22Rv1 (cell line): ENCODE results near the gene STON2.
A peak's percentile ranks its signal among the peaks of the same experiment; 100 is the strongest.

Experiments
- H3K27ac ChIP-seq: fragments of 450-650 bp; 2 replicates; pipeline ENCODE4 v1.5.1; 2017
- ZFX ChIP-seq: fragments of 450-650 bp; IDR thresholded peaks from 2 replicates; pipeline ENCODE4 v1.6.1; 2017; ENCODE audit warnings: antibody characterized with exemption, borderline replicate concordance
- TF ChIP-seq, protein P1 (sequence below): fragments of 450-650 bp; IDR thresholded peaks from 2 replicates; pipeline ENCODE4 v1.5.1; 2017; ENCODE audit warnings: mild to moderate bottlenecking

The STON2 gene

GRCh38 chr14:81330619-81331122 is 69.5 kb downstream of the STON2 start:
- TF ChIP-seq, protein P1, sequence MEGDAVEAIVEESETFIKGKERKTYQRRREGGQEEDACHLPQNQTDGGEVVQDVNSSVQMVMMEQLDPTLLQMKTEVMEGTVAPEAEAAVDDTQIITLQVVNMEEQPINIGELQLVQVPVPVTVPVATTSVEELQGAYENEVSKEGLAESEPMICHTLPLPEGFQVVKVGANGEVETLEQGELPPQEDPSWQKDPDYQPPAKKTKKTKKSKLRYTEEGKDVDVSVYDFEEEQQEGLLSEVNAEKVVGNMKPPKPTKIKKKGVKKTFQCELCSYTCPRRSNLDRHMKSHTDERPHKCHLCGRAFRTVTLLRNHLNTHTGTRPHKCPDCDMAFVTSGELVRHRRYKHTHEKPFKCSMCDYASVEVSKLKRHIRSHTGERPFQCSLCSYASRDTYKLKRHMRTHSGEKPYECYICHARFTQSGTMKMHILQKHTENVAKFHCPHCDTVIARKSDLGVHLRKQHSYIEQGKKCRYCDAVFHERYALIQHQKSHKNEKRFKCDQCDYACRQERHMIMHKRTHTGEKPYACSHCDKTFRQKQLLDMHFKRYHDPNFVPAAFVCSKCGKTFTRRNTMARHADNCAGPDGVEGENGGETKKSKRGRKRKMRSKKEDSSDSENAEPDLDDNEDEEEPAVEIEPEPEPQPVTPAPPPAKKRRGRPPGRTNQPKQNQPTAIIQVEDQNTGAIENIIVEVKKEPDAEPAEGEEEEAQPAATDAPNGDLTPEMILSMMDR = no peak
- TF ChIP-seq ZFX = no peak
- no peak overlapping the region for H3K27ac ChIP-seq

DNA sequence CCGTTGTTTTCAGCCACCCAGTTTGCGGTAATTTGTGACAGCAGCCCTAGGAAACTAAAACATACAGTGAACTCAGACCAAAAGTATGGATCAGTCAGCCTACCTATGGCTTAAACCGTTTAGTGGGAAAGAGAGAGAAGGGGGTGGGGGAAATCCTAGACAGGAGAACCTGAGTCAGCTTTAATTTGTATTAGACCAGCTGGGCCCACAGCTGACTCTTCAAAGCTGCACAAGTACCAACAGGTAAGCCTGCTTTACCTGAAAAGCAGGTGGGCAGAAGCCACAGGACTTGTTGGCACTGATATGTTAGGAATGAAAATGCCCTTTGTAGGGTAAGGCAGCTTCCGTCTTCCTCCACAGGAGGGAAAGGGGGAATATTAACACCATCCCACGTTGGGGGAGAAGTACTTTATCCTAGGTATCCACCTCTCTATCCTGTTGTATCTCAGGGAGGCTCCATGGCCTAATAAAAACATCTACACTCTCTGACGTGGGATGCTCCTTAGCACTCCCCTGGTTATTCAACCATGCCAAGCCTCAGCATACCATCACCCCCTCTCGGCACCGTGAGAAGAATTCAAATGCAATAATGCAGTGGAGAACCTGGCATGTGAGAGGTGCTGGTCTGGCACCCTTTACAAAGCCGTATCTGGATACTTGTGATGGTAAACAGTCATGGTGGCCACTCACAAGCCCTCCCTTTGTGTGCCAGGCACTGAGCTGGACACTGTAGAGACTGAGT is 70.3 kb downstream of the STON2 start:
- TF ChIP-seq ZFX = no peak
- TF ChIP-seq, protein P1 = no peak
- H3K27ac ChIP-seq = no peak overlapping the region

GRCh38 chr14:81326451-81326850 is 73.7 kb downstream of the STON2 start:
- TF ChIP-seq, protein P1 = no peak
- H3K27ac ChIP-seq = no peak overlapping the region

DNA sequence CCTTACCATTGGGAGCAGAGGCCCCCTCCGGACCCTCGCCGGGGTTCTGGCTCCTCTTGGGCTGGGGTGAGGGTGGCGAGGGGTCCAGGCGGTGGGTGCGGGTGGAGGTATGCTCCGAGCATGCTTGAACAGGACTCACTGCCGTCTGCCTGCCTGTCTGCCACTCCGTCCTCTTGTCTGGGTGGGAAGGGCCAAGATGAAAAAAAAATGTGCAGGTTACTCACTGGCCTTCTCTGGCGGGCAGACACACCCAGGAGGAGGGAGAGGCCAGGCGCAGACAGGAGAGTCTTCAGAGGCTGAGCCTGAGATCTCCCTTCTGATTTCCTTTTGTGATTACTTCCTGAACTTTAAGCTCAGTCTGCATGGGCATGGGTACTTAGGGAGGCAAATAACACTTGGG is 76.1 kb downstream of the STON2 start:
- TF ChIP-seq, protein P1 = no peak
- no peak for TF ChIP-seq ZFX
- peak overlapping the region; percentile 59 for H3K27ac ChIP-seq

- H3K27ac ChIP-seq = peak overlapping the region; percentile 59
These were observed 77.0 kb downstream of the STON2 start for GRCh38 chr14:81323093-81323492.

DNA sequence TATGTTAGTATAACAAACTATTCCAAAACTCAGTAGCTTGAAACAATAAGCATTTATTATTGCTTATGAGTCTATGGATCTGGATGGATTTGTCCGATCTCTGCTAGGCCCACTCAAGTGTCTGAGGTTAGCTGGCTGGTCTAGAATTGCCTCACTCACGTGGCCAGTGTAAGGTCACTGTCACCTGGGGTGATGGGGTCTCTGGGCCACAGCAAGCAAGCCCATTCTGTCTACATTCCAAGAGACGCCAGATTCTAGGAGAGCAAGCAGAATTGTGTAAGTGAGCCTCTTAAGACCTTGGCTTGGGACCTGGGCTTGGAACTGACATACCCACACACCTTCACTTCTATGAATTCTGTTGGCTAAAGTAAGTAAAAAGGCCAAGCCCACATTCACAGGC is 80.2 kb downstream of the STON2 start:
- no peak for TF ChIP-seq ZFX
- TF ChIP-seq, protein P1 = no peak
- H3K27ac ChIP-seq = no peak overlapping the region

More at GRCh38 chr14:81323093-81323492, 77.0 kb downstream of the STON2 start:
- TF ChIP-seq ZFX = no peak
- TF ChIP-seq, protein P1 = no peak

DNA sequence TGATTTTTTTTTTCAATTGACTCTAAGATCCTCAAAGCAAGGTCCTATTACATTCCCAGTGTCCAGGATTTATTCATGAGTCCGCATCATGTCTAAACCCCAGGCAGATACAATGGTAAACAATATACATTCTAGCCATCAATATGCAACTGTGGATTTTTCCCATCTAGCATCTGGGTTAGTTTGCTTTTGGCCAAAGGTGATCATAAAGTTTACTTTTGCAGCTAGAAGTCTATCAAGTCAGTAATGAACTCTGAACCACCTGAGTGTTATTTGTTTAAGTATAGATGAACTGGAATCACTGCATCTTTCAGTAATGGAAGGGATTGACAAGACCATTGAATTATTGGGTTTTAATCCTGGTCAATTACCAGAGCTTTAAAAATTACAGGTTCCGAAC is 80.8 kb downstream of the STON2 start:
- no peak overlapping the region for H3K27ac ChIP-seq
- TF ChIP-seq, protein P1 = no peak
- no peak for TF ChIP-seq ZFX
